Measurements from ENCODE around the gene GALT.

The GALT gene

GRCh38 chr9:34652602-34653000 lies 6.1 kb downstream of the GALT start:
- Histone ChIP-seq H3K27me3 (ENCODE audit: insufficient read depth, low read length, poor library complexity) (no peaks in the 10 kb centered on the region), H3K4me1 (ENCODE audit: insufficient read depth, low read length) (peaks cover 12% of the 10 kb centered on the region), H3K4me2 (ENCODE audit: insufficient read depth, low read length) (no peak overlapping the region), H3K4me3 (ENCODE audit: low read depth in 1 of 2, low read length in 2 of 2) (no peak overlapping the region), H3K36me3 (ENCODE audit: insufficient read depth, low read length) (peaks cover 27% of the 10 kb centered on the region), H3K79me2 (ENCODE audit: insufficient read depth, low read length) (peaks cover 5% of the 10 kb centered on the region), H2AFZ (ENCODE audit: low read depth, low read length) (no peak overlapping the region), H3K9me3 (ENCODE audit: insufficient read depth, low read length, severe bottlenecking) (no peaks in the 10 kb centered on the region), H4K20me1 (ENCODE audit: insufficient read depth, low read length) (no peaks in the 10 kb centered on the region), H3K27ac (ENCODE audit: low read length) (no peak overlapping the region), H3K9ac (ENCODE audit: low read depth, low read length) (no peak overlapping the region)
- DNase-seq: no peak
- no peak for ATAC-seq (ENCODE audit: insufficient read depth, low read depth)
- TF ChIP-seq EZH2 (IDR thresholded peaks at IDR 0.05; ENCODE audit: borderline replicate concordance, low read depth, low read length, severe bottlenecking): no peak
- no peak for TF ChIP-seq CTCF (IDR thresholded peaks at IDR 0.05; ENCODE audit: borderline replicate concordance, extremely low read depth, low read length, poor library complexity, severe bottlenecking)

- no peak overlapping the region for H2AFZ ChIP-seq (ENCODE audit: low read depth, low read length)
- no peaks in the 10 kb centered on the region for H3K9me3 ChIP-seq (ENCODE audit: insufficient read depth, low read length, severe bottlenecking)
- peaks cover 19% of the 10 kb centered on the region for H3K36me3 ChIP-seq (ENCODE audit: insufficient read depth, low read length)
- DNase-seq (no peak), ATAC-seq (ENCODE audit: insufficient read depth, low read depth) (0 out of 3 replicates have a peak, but pooled peaks have one; percentile 10)
- H3K4me3 ChIP-seq (ENCODE audit: low read depth in 1 of 2, low read length in 2 of 2): no peak overlapping the region
- peaks cover 4% of the 10 kb centered on the region; the same call in 1 of the 2 replicates for H3K4me1 ChIP-seq (ENCODE audit: insufficient read depth, low read length)
- no peak overlapping the region for H3K27ac ChIP-seq (ENCODE audit: low read length)
- no peaks in the 10 kb centered on the region for H4K20me1 ChIP-seq (ENCODE audit: insufficient read depth, low read length)
- H3K27me3 ChIP-seq (ENCODE audit: insufficient read depth, low read length, poor library complexity): no peaks in the 10 kb centered on the region
- no peak for TF ChIP-seq EZH2 (IDR thresholded peaks at IDR 0.05; ENCODE audit: borderline replicate concordance, low read depth, low read length, severe bottlenecking)
- TF ChIP-seq CTCF (IDR thresholded peaks at IDR 0.05; ENCODE audit: borderline replicate concordance, extremely low read depth, low read length, poor library complexity, severe bottlenecking): no peak
- no peak overlapping the region for H3K4me2 ChIP-seq (ENCODE audit: insufficient read depth, low read length)
- H3K9ac ChIP-seq (ENCODE audit: low read depth, low read length): no peak overlapping the region
- H3K79me2 ChIP-seq (ENCODE audit: insufficient read depth, low read length): no peaks in the 10 kb centered on the region
These were observed 6.9 kb downstream of the GALT start for GRCh38 chr9:34653151-34654072.

- ATAC-seq (ENCODE audit: insufficient read depth, low read depth): no peak
- H3K27ac ChIP-seq (ENCODE audit: low read length): no peak overlapping the region
- H3K36me3 ChIP-seq (ENCODE audit: insufficient read depth, low read length): peaks cover 9% of the 10 kb centered on the region
- H3K4me3 ChIP-seq (ENCODE audit: low read depth in 1 of 2, low read length in 2 of 2): no peak overlapping the region
- no peak for DNase-seq
- H3K9ac ChIP-seq (ENCODE audit: low read depth, low read length): no peak overlapping the region
- H3K79me2 ChIP-seq (ENCODE audit: insufficient read depth, low read length): no peaks in the 10 kb centered on the region
- no peaks in the 10 kb centered on the region for H3K4me1 ChIP-seq (ENCODE audit: insufficient read depth, low read length)
- no peaks in the 10 kb centered on the region for H4K20me1 ChIP-seq (ENCODE audit: insufficient read depth, low read length)
- TF ChIP-seq EZH2 (IDR thresholded peaks at IDR 0.05; ENCODE audit: borderline replicate concordance, low read depth, low read length, severe bottlenecking) (no peak), CTCF (IDR thresholded peaks at IDR 0.05; ENCODE audit: borderline replicate concordance, extremely low read depth, low read length, poor library complexity, severe bottlenecking) (no peak)
- H3K9me3 ChIP-seq (ENCODE audit: insufficient read depth, low read length, severe bottlenecking): no peaks in the 10 kb centered on the region
- H3K27me3 ChIP-seq (ENCODE audit: insufficient read depth, low read length, poor library complexity): no peaks in the 10 kb centered on the region
- H2AFZ ChIP-seq (ENCODE audit: low read depth, low read length): no peak overlapping the region
- H3K4me2 ChIP-seq (ENCODE audit: insufficient read depth, low read length): no peak overlapping the region
These were observed 8.0 kb downstream of the GALT start for GRCh38 chr9:34654323-34655051.

Measured in DND-41 (cell line).